Measurements from ENCODE around the gene PRRT2.

Gene PRRT2

DNA sequence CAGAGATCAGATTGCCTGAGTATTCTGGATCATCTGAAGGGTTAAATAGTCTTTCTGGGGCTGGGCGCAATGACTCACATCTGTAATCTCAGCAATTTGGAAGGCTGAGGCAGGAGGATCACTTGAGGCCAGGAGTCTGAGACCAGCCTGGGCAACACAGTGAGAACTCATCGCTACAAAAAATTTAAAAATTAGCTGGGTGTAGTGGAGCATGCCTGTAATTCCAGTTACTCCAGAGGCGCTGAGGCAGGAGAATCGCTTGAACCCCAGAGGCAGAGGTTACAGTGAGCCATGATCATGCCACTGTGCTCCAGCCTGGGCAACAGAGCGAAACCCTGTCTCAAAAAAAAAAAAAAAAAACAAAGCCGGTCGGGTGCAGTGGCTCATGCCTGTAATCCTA, 23.9 kb downstream of the PRRT2 start:
- no peak for DNase-seq

DNA sequence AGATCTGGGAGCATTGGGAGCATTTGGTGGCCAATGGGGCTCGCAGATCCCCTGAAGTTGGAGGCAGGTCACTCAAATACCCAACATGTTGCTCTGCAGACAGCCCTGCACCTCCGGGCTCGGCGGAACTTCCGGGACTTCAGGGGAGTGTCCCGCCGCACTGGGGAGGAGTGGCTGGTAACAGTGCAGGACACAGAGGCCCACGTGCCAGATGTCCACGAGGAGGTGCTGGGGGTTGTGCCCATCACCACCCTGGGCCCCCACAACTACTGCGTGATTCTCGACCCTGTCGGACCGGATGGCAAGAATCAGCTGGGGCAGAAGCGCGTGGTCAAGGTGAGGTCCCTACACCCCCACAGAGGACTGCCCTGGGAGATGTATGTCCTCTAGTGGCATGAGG, 24.6 kb downstream of the PRRT2 start:
- no peak for DNase-seq

DNA sequence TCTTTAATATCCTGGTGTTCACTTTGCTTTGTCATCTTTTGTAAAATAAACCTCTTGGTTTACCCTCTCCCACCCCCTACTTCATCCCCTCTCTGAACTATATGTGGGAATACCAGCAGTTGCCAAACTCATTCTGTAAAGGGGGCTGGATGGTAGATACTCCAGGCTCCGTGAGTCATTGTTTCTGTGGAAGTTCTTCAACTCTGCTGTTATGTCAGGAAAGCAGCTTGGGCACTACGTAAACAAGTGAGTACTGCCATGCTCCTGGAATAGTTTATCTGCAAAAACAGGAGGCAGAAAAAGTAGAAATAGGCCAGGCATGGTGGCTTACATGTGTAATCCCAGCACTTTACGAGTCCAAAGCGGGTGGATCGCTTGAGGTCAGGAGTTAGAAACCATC, 25.8 kb downstream of the PRRT2 start:
- DNase-seq, result no peak

DNA sequence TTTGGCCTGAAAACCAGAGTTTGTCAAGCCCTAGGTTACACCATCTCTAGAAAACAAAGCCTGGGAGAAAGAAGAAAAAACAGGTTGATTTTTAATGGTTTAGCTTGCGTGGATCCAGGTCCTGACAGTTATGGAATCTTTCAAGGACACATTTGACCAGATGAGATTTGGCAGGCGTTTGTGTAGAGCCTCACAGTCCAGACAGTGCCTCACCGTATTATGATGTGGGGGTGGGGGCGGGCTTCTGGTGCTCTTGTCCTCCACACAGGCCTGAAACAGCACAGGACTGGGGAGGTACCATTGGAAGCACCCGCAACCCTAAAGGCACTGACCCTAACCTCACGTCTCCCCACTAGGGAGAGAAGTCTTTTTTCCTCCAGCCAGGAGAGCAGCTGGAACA, 27.8 kb downstream of the PRRT2 start:
- DNase-seq, result no peak

GRCh38 chr16:29840240-29840639, 28.2 kb downstream of the PRRT2 start:
- no peak for DNase-seq

DNA sequence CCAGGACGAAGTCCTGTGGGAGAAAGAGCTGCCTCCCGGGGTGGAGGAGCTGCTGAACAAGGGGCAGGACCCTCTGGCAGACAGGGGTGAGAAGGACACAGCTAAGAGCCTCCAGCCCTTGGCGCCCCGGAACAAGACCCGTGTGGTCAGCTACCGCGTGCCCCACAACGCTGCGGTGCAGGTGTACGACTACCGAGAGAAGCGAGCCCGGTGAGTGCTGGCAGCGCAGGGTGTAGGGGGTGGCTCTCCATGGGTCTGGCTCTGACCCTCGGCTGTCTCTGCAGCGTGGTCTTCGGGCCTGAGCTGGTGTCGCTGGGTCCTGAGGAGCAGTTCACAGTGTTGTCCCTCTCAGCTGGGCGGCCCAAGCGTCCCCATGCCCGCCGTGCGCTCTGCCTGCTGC, 29.6 kb downstream of the PRRT2 start:
- no peak for DNase-seq

DNA sequence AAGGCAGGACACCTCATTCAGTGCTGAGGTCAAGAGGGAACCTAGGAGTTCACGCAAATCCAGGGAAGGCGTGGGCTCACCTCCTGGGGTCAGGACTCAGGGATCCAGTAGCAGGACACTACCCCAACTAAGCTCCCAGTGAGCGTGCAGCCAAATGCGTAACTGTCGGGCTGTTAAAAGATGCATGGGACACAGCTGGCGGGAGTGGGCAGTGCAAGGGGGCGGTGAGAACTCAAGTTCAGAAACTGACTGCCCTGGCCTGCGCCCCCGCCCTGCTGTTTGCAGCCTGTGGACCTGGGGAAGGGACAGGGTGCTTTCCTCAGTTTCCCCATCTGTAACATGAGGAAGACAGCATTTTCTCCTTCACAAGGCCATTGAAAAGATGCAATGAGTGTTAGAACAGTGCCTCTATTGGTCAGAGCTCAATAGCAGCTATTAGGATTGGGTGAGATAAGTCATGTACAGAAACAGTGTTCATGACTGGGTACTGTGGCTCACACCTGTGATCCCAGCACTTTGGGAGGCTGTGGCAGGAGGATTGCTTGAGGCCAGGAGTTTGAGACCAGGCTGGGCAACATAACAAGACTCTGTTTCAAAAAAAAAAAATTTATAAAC, 30.8 kb downstream of the PRRT2 start:
- no peak for DNase-seq

DNA sequence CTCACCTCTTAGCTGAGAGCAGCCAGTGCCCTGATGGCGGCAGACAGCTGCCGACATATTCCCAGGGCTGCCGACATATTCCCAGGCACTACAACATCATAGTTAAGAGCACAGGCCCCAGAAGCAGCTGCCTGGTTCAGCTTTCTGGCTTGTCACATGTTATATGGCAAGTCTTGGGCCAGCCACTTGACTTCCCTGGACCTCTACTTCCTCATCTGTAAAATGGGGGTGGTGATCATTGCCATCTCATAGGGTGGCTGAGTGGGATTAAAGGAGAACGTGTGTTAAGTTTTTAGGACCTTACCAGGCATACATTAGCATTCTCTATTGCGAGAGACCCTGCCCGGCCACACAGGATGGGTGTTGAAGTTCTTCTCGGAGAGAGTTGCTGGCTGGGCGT, 31.9 kb downstream of the PRRT2 start:
- DNase-seq, result no peak

GRCh38 chr16:29844575-29845331, 32.8 kb downstream of the PRRT2 start:
- no peak for DNase-seq

- no peak for DNase-seq
Measured at GRCh38 chr16:29845656-29846055, 33.7 kb downstream of the PRRT2 start.

GRCh38 chr16:29848420-29849297, 36.7 kb downstream of the PRRT2 start:
- peak; percentile 93 for DNase-seq

- no peak for DNase-seq
Measured at GRCh38 chr16:29849505-29849904, 37.5 kb downstream of the PRRT2 start.

- DNase-seq, result no peak
Measured at GRCh38 chr16:29850998-29851397, 39.0 kb downstream of the PRRT2 start.

DNA sequence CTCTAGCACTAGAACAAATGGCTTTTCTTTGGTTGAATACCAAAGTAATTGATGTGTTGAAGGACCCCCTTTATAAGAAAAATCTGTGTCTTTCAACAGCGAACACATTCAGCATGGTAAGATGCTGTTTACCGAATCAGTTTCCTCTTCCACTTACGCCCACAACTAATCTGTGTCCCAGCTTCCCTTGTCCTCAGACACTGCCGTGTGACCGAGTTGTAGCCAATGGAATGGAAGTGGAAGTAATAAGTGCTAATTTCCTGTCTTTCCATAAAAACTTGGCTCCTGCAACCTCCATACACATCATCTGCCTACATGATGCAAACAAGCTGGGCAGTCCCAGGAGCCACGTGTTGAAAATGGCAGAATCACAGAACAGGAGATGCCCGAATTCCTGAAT, 40.7 kb downstream of the PRRT2 start:
- DNase-seq, result no peak

- DNase-seq, result no peak
Measured at GRCh38 chr16:29854520-29855100, 42.6 kb downstream of the PRRT2 start.

- no peak for DNase-seq
Measured at GRCh38 chr16:29857133-29857760, 45.3 kb downstream of the PRRT2 start.

DNA sequence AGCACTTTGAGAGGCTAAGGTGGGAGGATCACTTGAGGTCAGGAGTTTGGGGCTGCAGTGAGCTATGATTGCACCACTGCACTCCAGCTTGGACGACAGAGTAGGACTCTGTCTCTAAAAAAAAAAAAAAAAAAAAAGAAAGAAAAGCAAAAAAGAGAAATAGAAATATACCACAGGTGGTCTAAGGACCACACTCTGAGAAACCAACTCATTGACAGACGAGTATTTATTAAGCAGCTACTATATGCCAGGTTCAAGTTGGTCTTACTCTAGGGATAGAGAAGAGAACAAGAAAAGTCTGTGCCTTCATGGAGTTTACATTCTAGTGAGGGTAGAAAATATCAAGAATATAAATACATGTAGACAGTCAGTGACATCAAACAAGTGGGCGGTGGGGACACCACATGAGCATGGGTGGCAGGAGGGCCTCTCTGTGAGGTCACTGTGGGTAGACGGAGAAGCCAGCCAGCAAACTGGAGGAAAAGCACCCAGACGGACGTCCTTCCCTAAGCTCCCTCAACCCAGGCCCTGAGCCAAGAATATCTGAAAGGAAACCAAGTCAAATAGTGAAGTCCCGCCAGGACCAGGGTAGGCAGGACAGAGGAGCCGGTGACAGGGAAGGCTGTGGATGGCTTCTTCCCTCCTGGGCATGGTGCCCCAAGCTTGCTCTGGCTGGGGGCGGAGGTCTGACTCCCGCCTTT, 46.3 kb downstream of the PRRT2 start:
- no peak for DNase-seq

GRCh38 chr16:29858974-29859373, 47.0 kb downstream of the PRRT2 start:
- no peak for DNase-seq

GRCh38 chr16:29860218-29860617, 48.2 kb downstream of the PRRT2 start:
- no peak for DNase-seq

DNA sequence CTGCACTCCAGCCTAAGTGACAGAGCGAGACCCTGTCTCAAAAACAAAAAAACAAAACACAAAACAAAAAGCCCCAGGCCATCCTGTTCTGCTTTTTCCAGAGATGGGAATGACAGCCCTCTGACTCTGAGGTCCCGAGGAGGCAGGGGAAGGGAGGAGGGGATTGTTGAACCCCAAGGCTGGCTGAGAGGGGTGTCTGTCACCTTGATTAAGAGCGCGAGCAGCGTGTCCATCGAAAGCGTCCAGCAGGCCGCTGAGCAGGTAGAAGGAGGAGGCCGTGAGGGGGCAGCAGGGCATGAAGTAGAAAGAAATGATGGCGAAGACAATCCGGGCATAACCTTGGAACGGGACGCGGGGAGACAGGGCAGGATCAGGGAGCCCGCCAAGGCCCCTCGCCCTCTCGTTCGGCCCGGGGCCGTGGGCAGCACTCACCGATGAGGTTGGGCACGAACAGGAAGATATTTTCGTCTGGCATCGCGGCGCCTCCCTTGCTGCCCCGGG, 50.4 kb downstream of the PRRT2 start:
- no peak for DNase-seq

GRCh38 chr16:29862884-29863668, 51.1 kb downstream of the PRRT2 start, which contains the start of gene CDIPT:
CDIPT (minus strand) TSS chr16:29863226; CDS start chr16:29862857, 369 bp downstream.
- DNase-seq, result peak; percentile 94
